IMR-90 (cell line): ENCODE results near the gene RHOG. TPM values are rescaled to one million over a fixed set of nuclear protein-coding genes. Genes with fewer than 3 reads are reported as not detected.

Experiments
- ATAC-seq: fragments of 200-7000 bp; cut with Tn5 transposase; 2 replicates; pipeline ENCODE4 v1.9.1; 2020; ENCODE audit warnings: low read depth, mild to moderate bottlenecking, moderate library complexity
- BruUV-seq: library from RNA; stranded (reverse); fragments of 400-500 nt; replicated peaks from 2 replicates; lab custom pipeline; 2021; lab: Mats Ljungman, UMichigan
- CTCF ChIA-PET: fragments of 300-600 bp; formaldehyde crosslinking; extraction: SDS; loops from one replicate; lab custom pipeline; 2021; ENCODE audit warnings: antibody characterized with exemption; lab: Yijun Ruan, JAX
- POLR2A ChIA-PET: fragments of 300-600 bp; sonication (Branson Sonifier 250); formaldehyde crosslinking; loops from one replicate; lab custom pipeline; 2022; ENCODE audit warnings: antibody characterized with exemption; ENCODE audit not compliant: unreplicated experiment; lab: Charles Lee
- DNase-seq: peaks from one replicate; pipeline ENCODE4 v3.0.0; 2013
- H2AFZ ChIP-seq: replicated peaks from 2 replicates; pipeline ENCODE3; 2013; ENCODE audit warnings: low read length, mild to moderate bottlenecking; ENCODE audit not compliant: poor library complexity
- H2AK5ac ChIP-seq: 2 replicates; pipeline ENCODE4 v1.6.1; 2013; ENCODE audit warnings: low read depth, low read length, inconsistent platforms
- H2AK9ac ChIP-seq: replicated peaks from 2 replicates; pipeline ENCODE3; 2013; ENCODE audit warnings: mild to moderate bottlenecking, low read depth, low read length, moderate library complexity; ENCODE audit not compliant: poor library complexity
- H2BK120ac ChIP-seq: 2 replicates; pipeline ENCODE4 v1.6.1; 2013; ENCODE audit warnings: low read depth, low read length, inconsistent platforms
- H2BK15ac ChIP-seq: 3 replicates; pipeline ENCODE4 v1.6.1; 2013; ENCODE audit warnings: low read depth, low read length, inconsistent platforms
- H2BK20ac ChIP-seq: 2 replicates; pipeline ENCODE4 v1.6.1; 2013; ENCODE audit warnings: low read depth, mild to moderate bottlenecking, inconsistent platforms, low read length, moderate library complexity
- H2BK5ac ChIP-seq: 2 replicates; pipeline ENCODE4 v1.6.1; 2013; ENCODE audit warnings: mild to moderate bottlenecking, low read depth, low read length, inconsistent platforms; ENCODE audit not compliant: poor library complexity, severe bottlenecking
- H3K14ac ChIP-seq: replicated peaks from 2 replicates; pipeline ENCODE4 v1.6.1; 2013; ENCODE audit warnings: low read depth, low read length, inconsistent platforms
- H3K18ac ChIP-seq: 2 replicates; pipeline ENCODE4 v1.6.1; 2013; ENCODE audit warnings: low read depth, low read length, control low read depth
- H3K23ac ChIP-seq: 2 replicates; pipeline ENCODE4 v1.6.1; 2013; ENCODE audit warnings: low read depth, low read length, inconsistent platforms
- H3K27ac ChIP-seq: 2 replicates; pipeline ENCODE4 v1.5.1; 2013; ENCODE audit warnings: mild to moderate bottlenecking, control low read depth, low read length; ENCODE audit not compliant: insufficient read depth
- H3K27me3 ChIP-seq: 2 replicates; pipeline ENCODE4 v1.6.1; 2013; ENCODE audit warnings: low read length; ENCODE audit not compliant: control insufficient read depth, insufficient read depth
- H3K36me3 ChIP-seq: 2 replicates; pipeline ENCODE4 v1.6.1; 2013; ENCODE audit warnings: low read length, mixed read lengths; ENCODE audit not compliant: control insufficient read depth, insufficient read depth
- H3K4ac ChIP-seq: 2 replicates; pipeline ENCODE4 v1.6.1; 2013; ENCODE audit warnings: low read depth, low read length, inconsistent platforms
- H3K4me1 ChIP-seq: 2 replicates; pipeline ENCODE4 v1.6.1; 2013; ENCODE audit warnings: low read length, mixed read lengths; ENCODE audit not compliant: control insufficient read depth, insufficient read depth
- H3K4me2 ChIP-seq: 2 replicates; pipeline ENCODE4 v1.6.1; 2013; ENCODE audit warnings: low read depth, mild to moderate bottlenecking, control low read depth, low read length, moderate library complexity
- H3K4me3 ChIP-seq: 2 replicates; pipeline ENCODE4 v1.5.1; 2013; ENCODE audit warnings: low read depth, mild to moderate bottlenecking, control low read depth, low read length, moderate library complexity; ENCODE audit not compliant: insufficient read depth
- H3K56ac ChIP-seq: 2 replicates; pipeline ENCODE4 v1.6.1; 2013; ENCODE audit warnings: low read length, inconsistent platforms; ENCODE audit not compliant: insufficient read depth; ENCODE audit errors: extremely low read depth
- H3K79me1 ChIP-seq, 2 experiments: 2 replicates each; pipeline ENCODE4 v1.6.1; 2013; ENCODE audit warnings: low read length in 2 of 2, inconsistent platforms in 1 of 2, low read depth in 1 of 2
- H3K9ac ChIP-seq: 2 replicates; pipeline ENCODE4 v1.6.1; 2013; ENCODE audit warnings: low read depth, low read length, control low read depth
- H3K9me1 ChIP-seq: 2 replicates; pipeline ENCODE4 v1.6.1; 2013; ENCODE audit warnings: low read length, inconsistent platforms; ENCODE audit not compliant: insufficient read depth
- H3K9me3 ChIP-seq: 2 replicates; pipeline ENCODE4 v1.6.1; 2013; ENCODE audit warnings: low read length; ENCODE audit not compliant: control insufficient read depth, insufficient read depth
- H4K20me1 ChIP-seq: 2 replicates; pipeline ENCODE4 v1.6.1; 2013; ENCODE audit warnings: low read length, inconsistent platforms; ENCODE audit not compliant: insufficient read depth
- H4K5ac ChIP-seq: 2 replicates; pipeline ENCODE4 v1.6.1; 2013; ENCODE audit warnings: mild to moderate bottlenecking, low read depth, low read length, control low read depth
- H4K8ac ChIP-seq, 2 experiments: 2 replicates each; pipeline ENCODE4 v1.6.1; 2013; ENCODE audit warnings: low read depth in 2 of 2, low read length in 2 of 2, control low read depth in 1 of 2, inconsistent platforms in 1 of 2
- H4K91ac ChIP-seq: 2 replicates; pipeline ENCODE4 v1.6.1; 2013; ENCODE audit warnings: low read depth, low read length, inconsistent platforms; ENCODE audit not compliant: insufficient read depth
- FOS ChIP-seq: fragments of 150-350 bp; IDR thresholded peaks from 2 replicates; pipeline ENCODE4 v1.6.1; 2016; ENCODE audit warnings: low read depth, low read length
- MAZ ChIP-seq: IDR thresholded peaks from 2 replicates; pipeline ENCODE4 v1.6.1; 2012; ENCODE audit warnings: low read depth, mild to moderate bottlenecking, low read length, improper control_type of control experiment, moderate library complexity, borderline replicate concordance
- NFE2L2 ChIP-seq: fragments of 150-350 bp; IDR thresholded peaks from 2 replicates; pipeline ENCODE4 v1.6.1; 2016; ENCODE audit warnings: low read depth, mild to moderate bottlenecking, low read length
- RFX5 ChIP-seq: IDR thresholded peaks from 2 replicates; pipeline ENCODE4 v1.8.0; 2012; ENCODE audit warnings: low read depth, mild to moderate bottlenecking, low read length, moderate library complexity
- WGBS, 2 experiments: methylation state at CpG; one replicate each; pipeline versions ENCODE4 v1.1.5 to v1.1.7; 2013; ENCODE audit warnings: missing lambda C conversion rate in 2 of 2; ENCODE audit not compliant: insufficient read length in 1 of 2; ENCODE audit errors: extremely low coverage in 2 of 2; 5-methylcytosine and 5-hydroxymethylcytosine counted together
- dilution Hi-C: fragments of 300-500 bp; cut with HindIII; formaldehyde crosslinking; loops from one replicate; pipeline ENCODE4 v1.14.3; 2018; ENCODE audit warnings: low sequenced_read_pairs; ENCODE audit not compliant: unreplicated experiment
- in situ Hi-C: fragments of 300-500 bp; cut with MboI; formaldehyde crosslinking; loops from 3 replicates; pipeline ENCODE4 v1.14.3; 2019; ENCODE audit warnings: low sequenced_read_pairs, inconsistent platforms, mixed read lengths
- intact Hi-C: fragments of 100-400 bp; cut with micrococcal nuclease; formaldehyde crosslinking; loops from 2 replicates; pipeline ENCODE4 v1.10.0; 2022
- polyA plus RNA-seq, 3 experiments: library from polyadenylated mRNA; depleted of rRNA; stranded (reverse); fragments of >200 nt; gene quantifications; 2 replicates each; pipeline ENCODE4 v1.2.3, GENCODE V29; 2012; ENCODE audit warnings: low replicate concordance in 1 of 3
- total RNA-seq: library from RNA; depleted of rRNA; stranded (reverse); fragments of >200 nt; gene quantifications from 2 replicates; pipeline ENCODE4 v1.2.3, GENCODE V29; 2012

RHOG gene
- total and polyA plus RNA-seq, 2 of the 4 experiments (the other 2 are of a cell fraction), result 16.3 to 114 TPM

DNA sequence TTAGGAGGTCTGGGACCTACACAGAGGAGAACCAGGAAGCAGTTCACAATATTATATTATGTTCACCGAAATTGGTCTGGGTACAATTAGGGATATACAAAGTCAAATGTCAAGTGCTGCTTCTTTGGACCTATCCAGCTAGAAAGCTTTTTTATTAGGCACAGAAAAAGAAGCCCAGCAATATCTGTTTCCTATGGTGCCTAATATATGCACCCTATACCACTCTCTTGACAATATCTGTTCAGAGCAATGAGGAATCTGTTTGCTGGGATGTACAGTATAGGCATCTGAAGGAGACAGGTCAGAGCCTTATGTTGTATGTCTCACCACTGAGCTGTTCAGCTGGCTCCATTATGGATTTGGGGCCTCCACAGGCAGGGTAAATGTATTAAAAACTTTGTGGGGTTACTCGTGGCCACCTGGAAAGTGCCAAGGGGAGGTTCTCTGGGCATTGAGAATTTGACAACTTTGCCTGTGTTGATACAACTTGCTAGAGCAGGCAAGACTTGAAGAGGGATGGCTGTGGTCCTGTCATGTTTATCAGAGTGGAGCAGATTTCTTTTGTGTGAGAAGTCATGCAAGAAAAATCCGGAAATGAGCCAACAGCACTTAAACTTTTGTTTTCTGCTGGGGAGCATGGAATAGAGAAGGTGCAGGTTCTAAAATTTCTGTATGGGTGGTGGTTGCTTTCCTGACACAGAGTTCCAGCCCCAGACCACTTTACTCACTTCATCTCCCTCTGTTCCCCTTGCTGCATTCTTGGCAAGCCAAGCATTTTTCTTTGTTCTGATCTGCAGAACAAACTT is 24.8 kb upstream of the RHOG start:
- Histone ChIP-seq H4K5ac (no peak overlapping the region), H2AFZ (peak overlapping the region; percentile 33), H3K14ac (peak overlapping the region; percentile 7; the same call in 1 of the 2 replicates), H3K4me1 (peaks cover 19% of the 10 kb centered on the region), H3K18ac (0 out of 2 replicates have a peak overlapping the region, but pooled peaks have one; percentile 9), H3K27ac (peak overlapping the region; percentile 64; the same call in 1 of the 2 replicates), H3K79me1 (peaks cover 39 to 57% of the 10 kb centered on the region in 2 experiments), H3K9me3 (no peaks in the 10 kb centered on the region), H3K9ac (no peak overlapping the region), H4K8ac (peak overlapping the region in 1 of 2 experiments; percentile 37; a peak in 2 of 4 replicates), H3K27me3 (no peaks in the 10 kb centered on the region), H2BK5ac (peak overlapping the region; percentile 27), H2BK15ac (0 out of 3 replicates have a peak overlapping the region, but pooled peaks have one; percentile 6), H2AK9ac (peak overlapping the region; percentile 6), H3K23ac (no peak overlapping the region), H3K9me1 (peaks cover 9% of the 10 kb centered on the region; the same call in 1 of the 2 replicates), H3K4ac (peak overlapping the region; percentile 64), H3K36me3 (no peaks in the 10 kb centered on the region), H2AK5ac (no peak overlapping the region), H3K56ac (no peak overlapping the region), H4K20me1 (no peaks in the 10 kb centered on the region), H2BK120ac (peak overlapping the region; percentile 53), H3K4me3 (no peak overlapping the region), H4K91ac (peak overlapping the region; percentile 35; the same call in 1 of the 2 replicates), H2BK20ac (peak overlapping the region; percentile 20), H3K4me2 (peak overlapping the region; percentile 70)
- in situ Hi-C loops (no loop called here), dilution Hi-C loops (no loop called here), intact Hi-C loops (no loop called here)
- no peak for TF ChIP-seq MAZ
- TF ChIP-seq FOS, result 0 out of 2 replicates have a peak, but pooled peaks have one; percentile 13
- no peak for TF ChIP-seq RFX5
- TF ChIP-seq NFE2L2, result no peak
- ATAC-seq (peak; percentile 75), DNase-seq (peak; percentile 76)
- ChIA-PET POLR2A (no interaction called here), CTCF (interaction anchor here (1.0 kb wide), 1 partner anchor 10 kb away, joined by 3 read pairs; the partner anchor contains the start of gene STIM1)
- WGBS, 2 experiments, result 0% methylated on average over 1 of the region's 3 CpGs; no CpG with 5 or more reads in 1 of the 2 experiments
- BruUV-seq, result no TSS peak
